SK-N-SH treated with all-trans-retinoic acid at 6 μM for 48 hours (cell line): ENCODE results near the gene DYNLT1.

Experiments
- BACH2 ChIP-seq: fragments of 250-450 bp; sonication (Bioruptor Pico); IDR thresholded peaks from 2 replicates; pipeline ENCODE4 v1.9.0; 2021; ENCODE audit warnings: mild to moderate bottlenecking, borderline replicate concordance
- CSDC2 ChIP-seq: fragments of 250-450 bp; sonication (Bioruptor Pico); IDR thresholded peaks from 2 replicates; pipeline ENCODE4 v1.5.0; 2020; ENCODE audit warnings: mild to moderate bottlenecking, moderate library complexity
- GLIS3 ChIP-seq: fragments of 250-450 bp; sonication (Bioruptor Pico); IDR thresholded peaks from 2 replicates; pipeline ENCODE4 v1.5.0; 2020; ENCODE audit warnings: mild to moderate bottlenecking, moderate library complexity
- ZFP3 ChIP-seq: fragments of 250-450 bp; sonication (Bioruptor Pico); IDR thresholded peaks from 2 replicates; pipeline ENCODE4 v1.5.0; 2020; ENCODE audit warnings: mild to moderate bottlenecking, moderate library complexity
- ZFP30 ChIP-seq: fragments of 450-650 bp; formaldehyde crosslinking; IDR thresholded peaks from 2 replicates; pipeline ENCODE4 v1.5.0; 2022; ENCODE audit warnings: mild to moderate bottlenecking, moderate library complexity
- TF ChIP-seq, protein P1 (sequence below): fragments of 250-450 bp; sonication (Bioruptor Pico); IDR thresholded peaks from 2 replicates; pipeline ENCODE4 v1.5.0; 2020; ENCODE audit warnings: mild to moderate bottlenecking, moderate library complexity
- TF ChIP-seq, protein P2 (sequence below): fragments of 250-450 bp; sonication (Bioruptor Pico); IDR thresholded peaks from 2 replicates; pipeline ENCODE4 v1.8.0; 2021; ENCODE audit warnings: low read depth, mild to moderate bottlenecking, moderate library complexity, borderline replicate concordance
- TF ChIP-seq, protein P3 (sequence below): fragments of 250-450 bp; sonication (Bioruptor Pico); IDR thresholded peaks from 2 replicates; pipeline ENCODE4 v1.8.0; 2020; ENCODE audit warnings: mild to moderate bottlenecking, moderate library complexity, borderline replicate concordance

- no peak for TF ChIP-seq GLIS3 (CRISPR knock-in tag)
- TF ChIP-seq ZFP3 (CRISPR knock-in tag), result no peak
- TF ChIP-seq, protein P1, sequence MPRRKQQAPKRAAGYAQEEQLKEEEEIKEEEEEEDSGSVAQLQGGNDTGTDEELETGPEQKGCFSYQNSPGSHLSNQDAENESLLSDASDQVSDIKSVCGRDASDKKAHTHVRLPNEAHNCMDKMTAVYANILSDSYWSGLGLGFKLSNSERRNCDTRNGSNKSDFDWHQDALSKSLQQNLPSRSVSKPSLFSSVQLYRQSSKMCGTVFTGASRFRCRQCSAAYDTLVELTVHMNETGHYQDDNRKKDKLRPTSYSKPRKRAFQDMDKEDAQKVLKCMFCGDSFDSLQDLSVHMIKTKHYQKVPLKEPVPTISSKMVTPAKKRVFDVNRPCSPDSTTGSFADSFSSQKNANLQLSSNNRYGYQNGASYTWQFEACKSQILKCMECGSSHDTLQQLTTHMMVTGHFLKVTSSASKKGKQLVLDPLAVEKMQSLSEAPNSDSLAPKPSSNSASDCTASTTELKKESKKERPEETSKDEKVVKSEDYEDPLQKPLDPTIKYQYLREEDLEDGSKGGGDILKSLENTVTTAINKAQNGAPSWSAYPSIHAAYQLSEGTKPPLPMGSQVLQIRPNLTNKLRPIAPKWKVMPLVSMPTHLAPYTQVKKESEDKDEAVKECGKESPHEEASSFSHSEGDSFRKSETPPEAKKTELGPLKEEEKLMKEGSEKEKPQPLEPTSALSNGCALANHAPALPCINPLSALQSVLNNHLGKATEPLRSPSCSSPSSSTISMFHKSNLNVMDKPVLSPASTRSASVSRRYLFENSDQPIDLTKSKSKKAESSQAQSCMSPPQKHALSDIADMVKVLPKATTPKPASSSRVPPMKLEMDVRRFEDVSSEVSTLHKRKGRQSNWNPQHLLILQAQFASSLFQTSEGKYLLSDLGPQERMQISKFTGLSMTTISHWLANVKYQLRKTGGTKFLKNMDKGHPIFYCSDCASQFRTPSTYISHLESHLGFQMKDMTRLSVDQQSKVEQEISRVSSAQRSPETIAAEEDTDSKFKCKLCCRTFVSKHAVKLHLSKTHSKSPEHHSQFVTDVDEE, result no peak
- TF ChIP-seq, protein P2, sequence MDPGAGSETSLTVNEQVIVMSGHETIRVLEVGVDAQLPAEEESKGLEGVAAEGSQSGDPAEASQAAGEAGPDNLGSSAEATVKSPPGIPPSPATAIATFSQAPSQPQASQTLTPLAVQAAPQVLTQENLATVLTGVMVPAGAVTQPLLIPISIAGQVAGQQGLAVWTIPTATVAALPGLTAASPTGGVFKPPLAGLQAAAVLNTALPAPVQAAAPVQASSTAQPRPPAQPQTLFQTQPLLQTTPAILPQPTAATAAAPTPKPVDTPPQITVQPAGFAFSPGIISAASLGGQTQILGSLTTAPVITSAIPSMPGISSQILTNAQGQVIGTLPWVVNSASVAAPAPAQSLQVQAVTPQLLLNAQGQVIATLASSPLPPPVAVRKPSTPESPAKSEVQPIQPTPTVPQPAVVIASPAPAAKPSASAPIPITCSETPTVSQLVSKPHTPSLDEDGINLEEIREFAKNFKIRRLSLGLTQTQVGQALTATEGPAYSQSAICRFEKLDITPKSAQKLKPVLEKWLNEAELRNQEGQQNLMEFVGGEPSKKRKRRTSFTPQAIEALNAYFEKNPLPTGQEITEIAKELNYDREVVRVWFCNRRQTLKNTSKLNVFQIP (CRISPR knock-in tag), result no peak
- TF ChIP-seq, protein P3, sequence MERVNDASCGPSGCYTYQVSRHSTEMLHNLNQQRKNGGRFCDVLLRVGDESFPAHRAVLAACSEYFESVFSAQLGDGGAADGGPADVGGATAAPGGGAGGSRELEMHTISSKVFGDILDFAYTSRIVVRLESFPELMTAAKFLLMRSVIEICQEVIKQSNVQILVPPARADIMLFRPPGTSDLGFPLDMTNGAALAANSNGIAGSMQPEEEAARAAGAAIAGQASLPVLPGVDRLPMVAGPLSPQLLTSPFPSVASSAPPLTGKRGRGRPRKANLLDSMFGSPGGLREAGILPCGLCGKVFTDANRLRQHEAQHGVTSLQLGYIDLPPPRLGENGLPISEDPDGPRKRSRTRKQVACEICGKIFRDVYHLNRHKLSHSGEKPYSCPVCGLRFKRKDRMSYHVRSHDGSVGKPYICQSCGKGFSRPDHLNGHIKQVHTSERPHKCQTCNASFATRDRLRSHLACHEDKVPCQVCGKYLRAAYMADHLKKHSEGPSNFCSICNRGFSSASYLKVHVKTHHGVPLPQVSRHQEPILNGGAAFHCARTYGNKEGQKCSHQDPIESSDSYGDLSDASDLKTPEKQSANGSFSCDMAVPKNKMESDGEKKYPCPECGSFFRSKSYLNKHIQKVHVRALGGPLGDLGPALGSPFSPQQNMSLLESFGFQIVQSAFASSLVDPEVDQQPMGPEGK (CRISPR knock-in tag), result no peak
- no peak for TF ChIP-seq CSDC2 (CRISPR knock-in tag)
- no peak for TF ChIP-seq ZFP30 (CRISPR knock-in tag)
- TF ChIP-seq BACH2 (CRISPR knock-in tag), result no peak
Observed at GRCh38 chr6:158636778-158637177, 7.8 kb downstream of the DYNLT1 start.
